Measurements from ENCODE around the gene COASY. TPM values are rescaled to one million over a fixed set of nuclear protein-coding genes. Genes with fewer than 3 reads are reported as not detected.

The COASY gene
- total and polyA plus RNA-seq, 2 of the 4 experiments (the other 2 are of a cell fraction): 10.6 to 44.0 TPM

- Histone ChIP-seq H3K4me3 (ENCODE audit: insufficient read depth, low read depth, low read length) (no peak overlapping the region), H2BK120ac (ENCODE audit: low read depth, low read length) (no peak overlapping the region), H4K91ac (ENCODE audit: insufficient read depth, low read depth, low read length) (no peak overlapping the region), H2AK5ac (ENCODE audit: low read depth, low read length) (no peak overlapping the region), H3K23ac (ENCODE audit: low read depth, low read length) (no peak overlapping the region), H3K9ac (ENCODE audit: low read depth, low read length) (no peak overlapping the region), H3K56ac (ENCODE audit: extremely low read depth, insufficient read depth, low read length) (no peak overlapping the region), H2BK15ac (ENCODE audit: low read depth, low read length) (no peak overlapping the region), H4K8ac (ENCODE audit: low read depth in 2 of 2, low read length in 2 of 2) (no peak overlapping the region), H3K4ac (ENCODE audit: low read depth, low read length) (no peak overlapping the region), H2BK20ac (ENCODE audit: low read depth, low read length) (no peak overlapping the region), H3K9me3 (ENCODE audit: control insufficient read depth, insufficient read depth, low read length) (no peaks in the 10 kb centered on the region), H2BK5ac (ENCODE audit: low read depth, low read length, poor library complexity, severe bottlenecking) (no peak overlapping the region), H4K5ac (ENCODE audit: low read depth, low read length) (no peak overlapping the region), H3K27ac (ENCODE audit: insufficient read depth, low read length) (no peak overlapping the region), H3K4me2 (ENCODE audit: low read depth, low read length) (no peak overlapping the region), H3K36me3 (ENCODE audit: control insufficient read depth, insufficient read depth, low read length) (peaks cover 8% of the 10 kb centered on the region), H3K79me1 (ENCODE audit: low read depth in 1 of 2, low read length in 2 of 2) (peaks cover 14 to 63% of the 10 kb centered on the region in 2 experiments), H3K27me3 (ENCODE audit: control insufficient read depth, insufficient read depth, low read length) (no peaks in the 10 kb centered on the region), H3K4me1 (ENCODE audit: control insufficient read depth, insufficient read depth, low read length) (no peaks in the 10 kb centered on the region), H3K9me1 (ENCODE audit: insufficient read depth, low read length) (no peaks in the 10 kb centered on the region; the same call in 1 of the 2 replicates), H3K18ac (ENCODE audit: low read depth, low read length) (no peak overlapping the region), H2AK9ac (replicated peaks; ENCODE audit: low read depth, low read length, poor library complexity) (no peak overlapping the region), H3K14ac (replicated peaks; ENCODE audit: low read depth, low read length) (no peak overlapping the region), H2AFZ (replicated peaks; ENCODE audit: low read length, poor library complexity) (no peak overlapping the region), H4K20me1 (ENCODE audit: insufficient read depth, low read length) (peaks cover 36% of the 10 kb centered on the region)
- WGBS, 2 experiments (ENCODE audit: extremely low coverage in 2 of 2, insufficient read length in 1 of 2): no CpG with 5 or more reads among the region's 2 CpGs
- ChIA-PET POLR2A (ENCODE audit: unreplicated experiment) (interaction anchor here (0.6 kb wide), 1 partner anchor 46 kb away, joined by 7 read pairs; no protein-coding TSS in a partner anchor), CTCF (no interaction called here)
- dilution Hi-C loops (cut with HindIII; ENCODE audit: low sequenced_read_pairs, unreplicated experiment) (no loop called here), in situ Hi-C loops (cut with MboI; ENCODE audit: low sequenced_read_pairs) (no loop called here), intact Hi-C loops (cut with micrococcal nuclease) (no loop called here)
- no TSS peak for BruUV-seq (replicated peaks)
- TF ChIP-seq CTCF (conservative IDR thresholded peaks at IDR 0.05; ENCODE audit: low read depth, low read length) (no peak), SMC3 (IDR thresholded peaks at IDR 0.05; ENCODE audit: low read depth, low read length) (no peak), NFE2L2 (IDR thresholded peaks at IDR 0.05; ENCODE audit: low read depth, low read length) (no peak), RFX5 (IDR thresholded peaks at IDR 0.05; ENCODE audit: low read depth, low read length) (no peak), POLR2A (IDR thresholded peaks at IDR 0.05; ENCODE audit: low read depth, low read length) (no peak), MAZ (IDR thresholded peaks at IDR 0.05; ENCODE audit: borderline replicate concordance, low read depth, low read length) (no peak), USF2 (IDR thresholded peaks at IDR 0.05; ENCODE audit: low read depth, low read length) (no peak), FOS (IDR thresholded peaks at IDR 0.05; ENCODE audit: low read depth, low read length) (no peak), MXI1 (IDR thresholded peaks at IDR 0.05; ENCODE audit: borderline replicate concordance, low read depth, low read length) (no peak), BHLHE40 (IDR thresholded peaks at IDR 0.05; ENCODE audit: low read depth, low read length) (no peak), MAFK (IDR thresholded peaks at IDR 0.05; ENCODE audit: low read depth, low read length) (no peak), CHD1 (IDR thresholded peaks at IDR 0.05; ENCODE audit: low read depth, low read length) (no peak), CEBPB (IDR thresholded peaks at IDR 0.05; ENCODE audit: low read depth, low read length) (no peak), ELK1 (IDR thresholded peaks at IDR 0.05; ENCODE audit: borderline replicate concordance, low read depth, low read length) (no peak), RCOR1 (IDR thresholded peaks at IDR 0.05; ENCODE audit: insufficient replicate concordance, low read length) (no peak)
- no peak for ATAC-seq (ENCODE audit: low read depth)
- DNase-seq: no peak
Observed at GRCh38 chr17:42598905-42599304, 37.0 kb downstream of the COASY start.

Measured in IMR-90 (cell line).